Lung microvascular endothelial cell (primary cell): ENCODE measurements around the gene FKBP4. TPM values are rescaled to one million over a fixed set of nuclear protein-coding genes. Genes with fewer than 3 reads are reported as not detected.
A peak's percentile ranks its signal among the peaks of the same experiment; 100 is the strongest.

Source experiments
- DNase-seq, 2 donors: peaks; one replicate each; pipeline versions ENCODE4 v3.0.0 to v3.0.0-alpha.2; 2010; ENCODE audit warnings: low read depth in 2 of 2
- total RNA-seq: library from RNA; depleted of rRNA; stranded (reverse); fragments of >200 nt; gene quantifications from 2 replicates; pipeline ENCODE4 v1.2.1, GENCODE V29; 2014

The FKBP4 gene
- total RNA-seq, 1 donor from 2014 or later, result 44.0 TPM

DNA sequence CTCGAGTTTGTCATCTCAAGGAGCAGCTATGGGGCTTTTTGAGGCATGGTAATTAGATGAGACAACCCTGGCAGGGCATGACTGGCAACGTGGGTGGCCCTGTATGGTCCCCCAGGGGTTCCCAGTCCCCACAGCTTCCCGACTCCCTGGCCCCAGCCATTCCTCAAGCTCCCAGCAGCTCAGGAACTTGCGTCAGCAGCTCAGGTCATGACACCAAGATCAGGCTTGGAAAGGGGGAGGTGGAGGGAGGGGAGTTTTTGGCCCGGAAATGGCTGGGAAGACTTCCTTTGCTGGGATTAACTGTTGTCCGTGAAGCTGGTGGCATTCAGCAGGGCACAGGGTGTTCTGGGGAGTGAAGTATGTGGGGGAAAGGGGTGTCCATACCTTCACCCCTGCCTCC, 50.5 kb downstream of the FKBP4 start:
- peak in 1 of 2 donors; percentile 86 for DNase-seq

DNA sequence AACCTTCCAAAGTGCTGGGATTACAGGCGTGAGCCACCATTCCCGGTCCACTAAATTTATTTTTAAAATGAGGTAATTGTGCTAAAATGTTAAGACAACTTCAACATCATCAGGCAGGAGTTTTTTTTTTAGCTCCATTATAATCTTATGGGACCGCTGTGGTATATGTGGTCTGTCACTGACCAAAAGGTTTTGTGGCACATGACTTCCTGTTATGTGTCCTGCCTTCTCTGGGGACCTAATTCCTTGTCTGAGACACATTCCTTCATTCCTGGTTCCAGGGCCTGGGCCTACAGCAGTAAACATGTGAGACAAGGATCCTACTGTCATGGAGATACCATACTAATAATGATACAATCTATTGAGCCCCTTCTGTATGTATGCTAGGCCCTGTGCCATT, 57.2 kb downstream of the FKBP4 start:
- no peak for DNase-seq

DNA sequence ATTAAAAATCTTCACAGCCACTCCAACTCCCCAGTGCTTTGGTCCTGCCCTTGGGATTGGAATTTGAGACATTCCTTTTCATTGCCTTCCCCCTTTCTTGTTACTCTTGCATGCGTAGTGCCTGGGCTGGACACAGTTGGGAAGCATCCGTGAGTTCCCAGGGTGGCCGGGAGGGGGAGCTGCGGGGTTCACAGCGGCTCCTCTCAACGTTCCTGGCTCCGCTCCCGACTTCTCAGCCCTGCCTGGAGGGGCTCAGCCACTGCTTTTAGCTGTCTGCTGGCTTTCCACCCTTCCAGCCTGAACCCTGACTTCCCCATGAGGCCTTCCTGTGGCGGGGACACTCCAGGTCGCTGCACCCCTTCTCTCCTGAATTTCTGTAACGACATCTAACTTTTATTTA, 58.9 kb downstream of the FKBP4 start:
- DNase-seq, result peak; percentile 77 to 80

Other genes starting within 250 kb of the FKBP4 start
- 7.6 and 12.1 TPM in 2 replicates for gene ITFG2, start 17.7 kb downstream of the FKBP4 start, total RNA-seq
- not detected in 2 replicates for gene NRIP2, start 40.1 kb downstream of the FKBP4 start, total RNA-seq
- not detected in 2 replicates for gene TEX52, start 62.1 kb downstream of the FKBP4 start, total RNA-seq
- 1.6 and 3.7 TPM in 2 replicates for gene FOXM1, start 82.2 kb downstream of the FKBP4 start, total RNA-seq
- gene RHNO1, start 82.3 kb downstream of the FKBP4 start, total RNA-seq, result 17.1 and 17.9 TPM in 2 replicates
- 15.9 and 18.3 TPM in 2 replicates for gene TULP3, start 95.9 kb downstream of the FKBP4 start, total RNA-seq
- gene TEAD4, start 164.4 kb downstream of the FKBP4 start, total RNA-seq, result 18.3 and 19.2 TPM in 2 replicates